HFF-Myc (cell line): Measurements from ENCODE around the gene STARD5.

Experiments used
- DNase-seq: peaks from one replicate; pipeline ENCODE4 v3.0.0-alpha.2; 2011; ENCODE audit warnings: low read depth; ENCODE audit errors: extremely low read depth
- H3K4me3 ChIP-seq: replicated peaks from 2 replicates; pipeline ENCODE4 v1.5.1; 2011; ENCODE audit warnings: low read depth, mild to moderate bottlenecking, control low read depth, low read length
- TF ChIP-seq, protein P1 (sequence below): IDR thresholded peaks from 2 replicates; pipeline ENCODE4 v1.5.1; 2012; ENCODE audit warnings: mild to moderate bottlenecking, low read depth, low read length, control low read depth; ENCODE audit errors: missing control alignments

Gene STARD5

DNA sequence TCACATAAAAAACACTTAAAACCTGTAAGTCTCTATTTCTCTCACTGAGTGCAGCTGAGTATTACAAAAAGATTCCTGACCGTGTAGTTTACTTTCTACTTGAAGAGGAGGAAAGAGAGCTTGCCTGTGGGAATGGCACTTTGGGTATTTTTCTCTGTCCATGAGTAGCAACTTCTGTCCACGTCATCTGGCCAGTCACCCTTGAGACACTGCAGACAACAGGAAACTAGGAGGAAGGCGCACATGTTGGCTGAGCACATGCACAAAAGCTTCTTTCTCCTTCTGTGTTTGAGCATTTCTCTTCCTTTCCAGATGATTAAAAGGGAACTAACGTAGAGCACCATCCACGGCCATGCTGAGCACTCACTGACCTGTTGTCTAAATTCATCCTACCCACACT is 19.7 kb downstream of the STARD5 start:
- no peak overlapping the region for H3K4me3 ChIP-seq
- no peak for DNase-seq
- TF ChIP-seq, protein P1, sequence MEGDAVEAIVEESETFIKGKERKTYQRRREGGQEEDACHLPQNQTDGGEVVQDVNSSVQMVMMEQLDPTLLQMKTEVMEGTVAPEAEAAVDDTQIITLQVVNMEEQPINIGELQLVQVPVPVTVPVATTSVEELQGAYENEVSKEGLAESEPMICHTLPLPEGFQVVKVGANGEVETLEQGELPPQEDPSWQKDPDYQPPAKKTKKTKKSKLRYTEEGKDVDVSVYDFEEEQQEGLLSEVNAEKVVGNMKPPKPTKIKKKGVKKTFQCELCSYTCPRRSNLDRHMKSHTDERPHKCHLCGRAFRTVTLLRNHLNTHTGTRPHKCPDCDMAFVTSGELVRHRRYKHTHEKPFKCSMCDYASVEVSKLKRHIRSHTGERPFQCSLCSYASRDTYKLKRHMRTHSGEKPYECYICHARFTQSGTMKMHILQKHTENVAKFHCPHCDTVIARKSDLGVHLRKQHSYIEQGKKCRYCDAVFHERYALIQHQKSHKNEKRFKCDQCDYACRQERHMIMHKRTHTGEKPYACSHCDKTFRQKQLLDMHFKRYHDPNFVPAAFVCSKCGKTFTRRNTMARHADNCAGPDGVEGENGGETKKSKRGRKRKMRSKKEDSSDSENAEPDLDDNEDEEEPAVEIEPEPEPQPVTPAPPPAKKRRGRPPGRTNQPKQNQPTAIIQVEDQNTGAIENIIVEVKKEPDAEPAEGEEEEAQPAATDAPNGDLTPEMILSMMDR = no peak

DNA sequence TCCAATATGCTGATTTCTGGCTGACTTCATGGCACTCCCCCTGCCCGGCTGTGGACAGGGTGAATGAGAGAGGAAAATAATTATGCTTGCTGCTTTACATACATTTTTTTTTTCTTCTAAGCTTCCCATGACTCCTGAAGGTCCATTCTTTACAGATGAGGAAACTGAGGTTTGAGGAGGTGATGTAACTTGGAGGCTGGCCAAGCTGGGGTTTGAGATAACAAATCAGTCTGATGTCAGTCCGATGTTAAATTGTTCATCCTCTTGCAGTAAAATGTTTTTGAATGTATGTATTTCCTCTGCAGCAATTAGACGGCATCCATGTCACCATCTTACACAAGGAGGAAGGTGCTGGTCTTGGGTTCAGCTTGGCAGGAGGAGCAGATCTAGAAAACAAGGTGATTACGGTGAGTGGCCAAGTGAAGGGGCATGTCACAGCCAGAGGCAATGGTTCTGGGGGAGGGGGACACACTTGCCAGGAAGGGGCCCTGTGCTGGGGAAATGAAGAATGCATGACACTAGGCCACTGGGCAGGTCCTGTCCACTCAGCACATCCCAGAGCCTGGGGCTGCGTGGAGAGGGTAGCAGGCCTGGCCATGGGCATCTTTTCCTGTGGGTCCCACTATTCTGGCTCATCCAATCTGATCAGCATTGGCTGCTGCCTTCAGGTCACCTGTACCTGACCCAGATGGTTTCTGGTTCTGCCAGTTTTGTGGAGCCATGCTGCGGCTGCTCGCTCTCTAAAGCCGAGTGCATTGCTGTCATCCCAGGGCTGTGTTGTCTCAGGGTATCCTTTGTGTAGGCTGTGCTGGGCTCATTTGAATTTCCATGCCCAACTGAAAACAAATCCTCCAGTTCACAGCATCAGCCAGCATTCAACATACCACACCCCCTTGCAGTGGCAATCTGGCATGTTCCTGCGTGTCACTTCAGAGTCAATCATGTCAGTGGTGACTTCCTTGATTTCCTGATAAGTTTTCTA is 20.4 kb downstream of the STARD5 start:
- TF ChIP-seq, protein P1 = no peak
- H3K4me3 ChIP-seq = no peak overlapping the region
- DNase-seq = no peak

DNA sequence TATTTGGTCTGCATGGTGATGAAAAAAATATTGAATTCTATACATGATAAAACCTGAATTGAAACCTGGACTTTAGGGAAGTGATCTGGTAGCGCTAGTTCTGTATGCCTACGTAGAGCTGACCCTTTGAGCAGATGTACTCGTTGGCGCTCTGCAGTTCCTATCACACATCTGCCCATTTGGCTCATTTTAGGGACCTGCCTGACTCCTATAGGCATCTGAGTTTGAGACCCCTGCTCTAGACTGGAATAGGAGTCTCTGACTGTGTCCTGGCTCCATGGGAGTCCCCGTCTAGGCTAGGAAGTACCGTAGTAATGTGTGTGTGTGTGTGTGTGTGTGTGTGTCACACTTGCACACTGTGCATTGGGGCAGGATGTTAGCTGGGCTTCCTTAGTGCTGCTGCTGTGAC is 21.2 kb downstream of the STARD5 start:
- no peak overlapping the region for H3K4me3 ChIP-seq
- DNase-seq = no peak
- TF ChIP-seq, protein P1 = no peak

DNA sequence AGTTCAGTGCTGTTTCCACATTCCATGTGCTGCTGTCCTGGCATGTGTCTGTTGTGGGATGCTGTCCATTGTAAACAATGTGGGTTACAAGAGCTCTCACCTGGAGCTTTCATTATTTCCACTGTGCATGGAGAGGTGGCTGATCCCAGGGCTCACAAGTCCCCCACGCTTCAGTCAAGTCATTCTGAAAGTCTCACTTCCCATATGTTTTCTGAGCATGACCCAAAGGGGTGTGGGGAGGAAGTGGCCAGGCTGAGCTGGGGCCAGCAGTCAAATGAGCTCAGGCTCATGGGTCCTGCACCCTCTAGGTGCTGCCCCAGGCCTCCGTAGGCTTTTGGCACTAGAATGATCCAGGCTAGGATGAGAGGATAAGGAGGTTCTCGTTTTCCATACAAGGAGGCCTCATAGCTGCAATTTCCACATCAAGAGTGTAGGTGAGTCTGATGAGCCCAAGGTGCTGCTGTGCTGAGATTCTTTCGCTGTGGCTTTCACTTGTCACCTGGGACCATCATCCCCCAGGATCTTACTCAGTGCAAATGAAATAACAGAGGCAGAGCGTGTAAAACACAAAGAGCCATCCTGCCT is 22.0 kb downstream of the STARD5 start:
- TF ChIP-seq, protein P1 = no peak
- DNase-seq = no peak
- no peak overlapping the region for H3K4me3 ChIP-seq

DNA sequence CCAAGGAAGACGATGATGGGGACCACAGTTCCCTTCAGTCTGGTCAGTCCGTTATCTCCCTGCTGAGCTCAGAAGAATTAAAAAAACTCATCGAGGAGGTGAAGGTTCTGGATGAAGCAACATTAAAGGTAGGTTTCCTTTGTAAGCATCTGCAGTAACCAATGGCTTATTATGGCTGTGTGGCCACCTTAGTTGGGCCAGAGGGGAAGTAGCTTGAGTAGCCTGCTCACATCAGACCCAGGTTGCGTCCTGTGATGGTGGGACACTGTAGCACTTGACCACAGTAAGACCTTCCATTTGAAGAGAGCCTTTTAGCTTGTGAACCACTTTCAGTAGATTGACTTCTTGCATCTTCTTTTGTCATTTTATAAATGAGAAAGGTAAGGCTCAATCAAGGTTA is 22.6 kb downstream of the STARD5 start:
- no peak for DNase-seq
- no peak overlapping the region for H3K4me3 ChIP-seq
- TF ChIP-seq, protein P1 = no peak

DNA sequence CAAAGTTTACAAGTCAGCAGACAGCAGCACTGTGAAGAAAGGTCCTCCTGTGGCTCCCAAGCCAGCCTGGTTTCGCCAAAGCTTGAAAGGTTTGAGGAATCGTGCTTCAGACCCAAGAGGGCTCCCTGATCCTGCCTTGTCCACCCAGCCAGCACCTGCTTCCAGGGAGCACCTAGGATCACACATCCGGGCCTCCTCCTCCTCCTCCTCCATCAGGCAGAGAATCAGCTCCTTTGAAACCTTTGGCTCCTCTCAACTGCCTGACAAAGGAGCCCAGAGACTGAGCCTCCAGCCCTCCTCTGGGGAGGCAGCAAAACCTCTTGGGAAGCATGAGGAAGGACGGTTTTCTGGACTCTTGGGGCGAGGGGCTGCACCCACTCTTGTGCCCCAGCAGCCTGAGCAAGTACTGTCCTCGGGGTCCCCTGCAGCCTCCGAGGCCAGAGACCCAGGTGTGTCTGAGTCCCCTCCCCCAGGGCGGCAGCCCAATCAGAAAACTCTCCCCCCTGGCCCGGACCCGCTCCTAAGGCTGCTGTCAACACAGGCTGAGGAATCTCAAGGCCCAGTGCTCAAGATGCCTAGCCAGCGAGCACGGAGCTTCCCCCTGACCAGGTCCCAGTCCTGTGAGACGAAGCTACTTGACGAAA is 24.2 kb downstream of the STARD5 start:
- no peak for DNase-seq
- H3K4me3 ChIP-seq = no peak overlapping the region
- TF ChIP-seq, protein P1 = no peak
